IPS-20b (cell line): ENCODE measurements around the gene CTR9.

ENCODE experiments used
- H3K27ac ChIP-seq: one replicate; pipeline ENCODE4 v1.5.1; 2013; ENCODE audit warnings: low read length
- H3K27me3 ChIP-seq: 2 replicates; pipeline ENCODE4 v1.6.1; 2013; ENCODE audit warnings: mild to moderate bottlenecking, low read length, inconsistent platforms; ENCODE audit not compliant: insufficient read depth
- H3K36me3 ChIP-seq: 2 replicates; pipeline ENCODE4 v1.6.1; 2013; ENCODE audit warnings: low read depth, mild to moderate bottlenecking, inconsistent platforms, low read length, moderate library complexity; ENCODE audit not compliant: insufficient read depth
- H3K4me1 ChIP-seq: 2 replicates; pipeline ENCODE4 v1.6.1; 2013; ENCODE audit warnings: mild to moderate bottlenecking, control low read depth, inconsistent platforms, low read length, moderate library complexity; ENCODE audit not compliant: insufficient read depth
- H3K4me3 ChIP-seq: 2 replicates; pipeline ENCODE4 v1.5.1; 2013; ENCODE audit warnings: mild to moderate bottlenecking, low read length, inconsistent platforms
- H3K9ac ChIP-seq: 2 replicates; pipeline ENCODE4 v1.6.1; 2013; ENCODE audit warnings: low read depth, mild to moderate bottlenecking, inconsistent platforms, low read length, moderate library complexity
- H3K9me3 ChIP-seq: 2 replicates; pipeline ENCODE4 v1.6.1; 2013; ENCODE audit warnings: mild to moderate bottlenecking, low read depth, low read length, inconsistent platforms; ENCODE audit not compliant: insufficient read depth

Gene CTR9

DNA sequence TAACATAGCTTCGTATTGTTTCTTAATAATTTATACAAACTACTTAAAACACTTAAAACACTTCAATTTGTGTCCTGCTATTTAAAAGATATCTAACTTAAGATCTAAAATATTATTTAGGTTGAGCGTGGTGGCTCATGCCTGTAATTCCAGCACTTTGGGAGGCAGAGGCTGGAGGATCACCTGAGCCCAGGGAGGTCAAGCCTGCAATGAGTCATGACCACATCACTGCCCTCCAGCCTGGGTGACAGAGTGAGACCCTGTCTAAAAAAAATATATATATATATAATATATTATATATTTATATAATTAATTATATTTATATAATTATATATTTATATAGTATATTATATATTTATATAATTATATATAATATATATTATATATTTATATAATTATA lies 4.2 kb upstream of the CTR9 start:
- Histone ChIP-seq H3K27ac (no peak overlapping the region), H3K36me3 (no peaks in the 10 kb centered on the region), H3K4me1 (no peaks in the 10 kb centered on the region; the same call in 1 of the 2 replicates), H3K4me3 (no peak overlapping the region), H3K27me3 (no peaks in the 10 kb centered on the region), H3K9me3 (no peaks in the 10 kb centered on the region), H3K9ac (no peak overlapping the region)

GRCh38 chr11:10747733-10748132 lies 3.3 kb upstream of the CTR9 start:
- H3K9ac ChIP-seq: no peak overlapping the region
- no peak overlapping the region for H3K4me3 ChIP-seq
- no peaks in the 10 kb centered on the region for H3K9me3 ChIP-seq
- no peaks in the 10 kb centered on the region for H3K27me3 ChIP-seq
- H3K4me1 ChIP-seq: peaks cover 5% of the 10 kb centered on the region; the same call in 1 of the 2 replicates
- no peak overlapping the region for H3K27ac ChIP-seq
- H3K36me3 ChIP-seq: no peaks in the 10 kb centered on the region; the same call in 1 of the 2 replicates

DNA sequence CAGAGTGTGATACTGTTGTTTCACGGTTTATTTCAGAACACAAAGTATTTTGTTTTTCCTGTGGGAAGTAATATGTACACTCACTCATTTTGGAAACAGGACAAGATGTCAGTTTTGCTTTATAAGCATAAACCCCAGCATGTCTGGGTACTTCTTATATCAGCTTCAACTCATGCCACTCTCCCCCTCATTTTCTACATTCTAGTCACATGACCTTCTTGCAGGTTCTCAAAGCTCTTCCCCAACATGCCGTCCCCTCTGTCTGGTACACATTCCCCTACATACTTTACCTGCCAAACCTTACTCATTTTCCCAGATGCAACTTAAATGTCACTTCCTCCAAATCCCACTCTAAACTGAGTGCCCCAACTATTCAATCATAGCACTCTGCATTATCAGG lies 1.6 kb upstream of the CTR9 start:
- Histone ChIP-seq H3K9me3 (no peaks in the 10 kb centered on the region), H3K27ac (no peak overlapping the region), H3K36me3 (peaks cover 9% of the 10 kb centered on the region), H3K4me3 (no peak overlapping the region), H3K4me1 (peaks cover 5% of the 10 kb centered on the region; the same call in 1 of the 2 replicates), H3K9ac (no peak overlapping the region), H3K27me3 (no peaks in the 10 kb centered on the region)

- Histone ChIP-seq H3K27me3 (no peaks in the 10 kb centered on the region), H3K4me3 (peak overlapping the region; percentile 93), H3K27ac (peak overlapping the region; percentile 21), H3K9me3 (no peaks in the 10 kb centered on the region), H3K4me1 (peaks cover 5% of the 10 kb centered on the region; the same call in 1 of the 2 replicates), H3K36me3 (peaks cover 30% of the 10 kb centered on the region), H3K9ac (peak overlapping the region; percentile 88)
Measured at GRCh38 chr11:10751581-10751940, 515 bp downstream of the CTR9 start.

GRCh38 chr11:10752061-10752460 lies 1.0 kb downstream of the CTR9 start:
- Histone ChIP-seq H3K9ac (no peak overlapping the region), H3K9me3 (no peaks in the 10 kb centered on the region), H3K27me3 (no peaks in the 10 kb centered on the region), H3K36me3 (peaks cover 35% of the 10 kb centered on the region), H3K4me1 (peaks cover 5% of the 10 kb centered on the region; the same call in 1 of the 2 replicates), H3K27ac (no peak overlapping the region), H3K4me3 (peak overlapping the region; percentile 93)

DNA sequence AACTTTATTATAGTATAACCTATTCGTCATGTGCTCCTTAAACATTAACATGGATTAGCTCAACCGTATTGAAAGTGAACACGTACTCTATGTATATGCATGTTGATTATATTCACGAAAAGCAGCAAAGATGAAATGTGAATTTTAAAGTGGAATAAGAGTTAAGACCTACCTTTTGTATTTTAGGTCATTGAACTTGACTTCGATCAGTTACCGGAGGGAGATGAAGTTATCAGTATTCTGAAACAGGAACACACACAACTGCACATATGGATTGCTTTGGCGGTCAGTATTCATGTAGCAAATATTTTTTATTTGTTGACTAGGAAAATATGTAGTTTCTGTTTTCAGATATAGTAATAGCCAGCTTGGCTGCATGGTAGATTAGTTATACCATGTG lies 1.4 kb downstream of the CTR9 start:
- Histone ChIP-seq H3K36me3 (peaks cover 39% of the 10 kb centered on the region), H3K27me3 (no peaks in the 10 kb centered on the region), H3K4me3 (peak overlapping the region; percentile 93), H3K9ac (no peak overlapping the region), H3K27ac (no peak overlapping the region), H3K4me1 (peaks cover 5% of the 10 kb centered on the region; the same call in 1 of the 2 replicates), H3K9me3 (no peaks in the 10 kb centered on the region)

DNA sequence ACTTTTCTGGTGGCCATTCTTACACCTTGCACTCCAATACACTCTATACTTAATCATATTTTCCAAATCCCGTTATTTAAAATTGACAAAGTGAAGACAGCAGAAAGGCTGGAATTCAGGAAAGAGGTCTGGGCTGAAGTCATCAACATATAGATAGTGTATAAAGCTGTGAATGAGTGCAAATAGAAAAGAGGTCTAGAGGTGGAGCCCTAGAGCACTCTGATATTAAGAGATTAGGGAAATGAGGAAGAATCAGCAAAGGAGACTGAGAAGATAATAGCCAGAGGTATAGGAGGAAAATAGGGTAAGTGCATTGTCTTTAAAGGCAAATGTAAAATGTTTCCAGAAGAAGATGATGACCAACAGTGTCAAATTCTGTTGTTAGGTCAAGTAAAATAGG lies 7.9 kb downstream of the CTR9 start:
- no peaks in the 10 kb centered on the region for H3K4me1 ChIP-seq
- H3K9ac ChIP-seq: no peak overlapping the region
- no peak overlapping the region for H3K4me3 ChIP-seq
- H3K36me3 ChIP-seq: peaks cover 97% of the 10 kb centered on the region
- H3K27ac ChIP-seq: no peak overlapping the region
- H3K9me3 ChIP-seq: no peaks in the 10 kb centered on the region
- no peaks in the 10 kb centered on the region for H3K27me3 ChIP-seq

DNA sequence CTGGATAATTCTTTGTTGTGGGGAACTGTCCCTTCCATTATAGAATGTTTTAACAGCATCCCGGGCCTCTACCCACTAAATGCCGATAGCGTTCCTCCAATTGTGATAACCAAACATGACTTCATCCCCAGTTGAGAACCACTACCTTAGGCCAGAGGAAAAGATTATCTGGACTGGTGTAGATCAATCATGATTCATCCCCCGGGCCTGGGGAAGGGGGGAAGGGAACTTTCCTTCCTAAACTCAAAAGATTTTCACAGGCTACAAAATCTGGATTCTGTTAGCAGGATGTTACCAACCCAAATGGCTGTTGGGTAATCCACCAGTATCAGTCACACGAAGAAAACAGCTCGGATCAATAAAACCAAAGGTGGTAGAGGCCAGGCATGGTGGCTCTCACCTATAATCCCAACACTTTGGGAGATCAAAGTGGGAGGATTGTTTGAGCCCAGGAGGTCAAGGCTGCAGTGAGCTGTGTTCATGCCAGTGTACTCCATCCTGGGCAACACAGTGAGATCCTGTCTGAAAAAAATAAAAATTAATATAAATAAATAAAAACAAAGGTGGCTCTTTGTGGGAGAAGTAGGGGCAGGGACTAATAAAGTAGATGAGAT lies 10.1 kb downstream of the CTR9 start:
- Histone ChIP-seq H3K36me3 (peaks cover 85% of the 10 kb centered on the region), H3K9ac (no peak overlapping the region), H3K27ac (no peak overlapping the region), H3K4me3 (no peak overlapping the region), H3K4me1 (peaks cover 3% of the 10 kb centered on the region; the same call in 1 of the 2 replicates), H3K9me3 (no peaks in the 10 kb centered on the region), H3K27me3 (no peaks in the 10 kb centered on the region)

DNA sequence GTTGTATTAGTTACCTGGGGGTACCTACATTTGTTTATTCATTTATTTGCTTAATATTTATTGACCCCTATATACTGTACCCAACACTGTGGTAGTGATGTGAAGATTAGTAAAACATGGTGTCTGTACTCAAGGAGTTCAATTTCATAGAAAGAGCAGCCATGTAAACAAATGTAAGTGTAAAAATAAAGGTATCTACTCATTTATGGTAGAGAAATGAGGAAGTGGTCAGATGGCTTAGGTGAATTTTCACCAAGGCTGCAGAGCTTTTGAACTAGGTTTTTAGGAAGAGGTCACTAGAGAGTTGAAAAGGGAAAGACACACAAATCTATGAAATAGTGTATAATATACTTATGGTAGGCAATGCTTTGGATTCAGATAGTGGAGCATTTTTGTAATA lies 11.1 kb downstream of the CTR9 start:
- H3K4me3 ChIP-seq: no peak overlapping the region
- H3K9ac ChIP-seq: no peak overlapping the region
- no peaks in the 10 kb centered on the region for H3K9me3 ChIP-seq
- no peak overlapping the region for H3K27ac ChIP-seq
- H3K4me1 ChIP-seq: peaks cover 8% of the 10 kb centered on the region; the same call in 1 of the 2 replicates
- H3K36me3 ChIP-seq: peaks cover 75% of the 10 kb centered on the region
- no peaks in the 10 kb centered on the region for H3K27me3 ChIP-seq

GRCh38 chr11:10762913-10763421 lies 11.9 kb downstream of the CTR9 start:
- H3K4me3 ChIP-seq: no peak overlapping the region
- H3K9me3 ChIP-seq: no peaks in the 10 kb centered on the region
- no peak overlapping the region for H3K9ac ChIP-seq
- H3K27ac ChIP-seq: no peak overlapping the region
- peaks cover 67% of the 10 kb centered on the region for H3K36me3 ChIP-seq
- peaks cover 8% of the 10 kb centered on the region; the same call in 1 of the 2 replicates for H3K4me1 ChIP-seq
- no peaks in the 10 kb centered on the region for H3K27me3 ChIP-seq

- Histone ChIP-seq H3K9ac (no peak overlapping the region), H3K27ac (no peak overlapping the region), H3K36me3 (peaks cover 59% of the 10 kb centered on the region), H3K9me3 (no peaks in the 10 kb centered on the region), H3K4me3 (no peak overlapping the region), H3K27me3 (no peaks in the 10 kb centered on the region), H3K4me1 (peaks cover 8% of the 10 kb centered on the region; the same call in 1 of the 2 replicates)
Measured at GRCh38 chr11:10763766-10764165, 12.7 kb downstream of the CTR9 start.

GRCh38 chr11:10764412-10764811 lies 13.4 kb downstream of the CTR9 start:
- Histone ChIP-seq H3K4me3 (no peak overlapping the region), H3K27ac (no peak overlapping the region), H3K4me1 (peaks cover 8% of the 10 kb centered on the region; the same call in 1 of the 2 replicates)

More at GRCh38 chr11:10764412-10764811, 13.4 kb downstream of the CTR9 start:
- H3K27me3 ChIP-seq: no peaks in the 10 kb centered on the region
- H3K36me3 ChIP-seq: peaks cover 54% of the 10 kb centered on the region
- no peak overlapping the region for H3K9ac ChIP-seq
- H3K9me3 ChIP-seq: no peaks in the 10 kb centered on the region
